Astrocyte (in vitro differentiated cells and primary cell): ENCODE measurements around the gene CARS2.

ENCODE experiments used
- CTCF ChIP-seq: IDR thresholded peaks from 2 replicates; pipeline ENCODE4 v1.5.1; 2011; ENCODE audit warnings: low read depth, mild to moderate bottlenecking, inconsistent platforms, low read length, moderate library complexity; ENCODE audit not compliant: insufficient read depth
- EZH2 ChIP-seq: IDR thresholded peaks from 2 replicates; pipeline ENCODE4 v1.6.1; 2012; ENCODE audit warnings: mild to moderate bottlenecking, low read length, inconsistent platforms; ENCODE audit not compliant: insufficient read depth

DNA sequence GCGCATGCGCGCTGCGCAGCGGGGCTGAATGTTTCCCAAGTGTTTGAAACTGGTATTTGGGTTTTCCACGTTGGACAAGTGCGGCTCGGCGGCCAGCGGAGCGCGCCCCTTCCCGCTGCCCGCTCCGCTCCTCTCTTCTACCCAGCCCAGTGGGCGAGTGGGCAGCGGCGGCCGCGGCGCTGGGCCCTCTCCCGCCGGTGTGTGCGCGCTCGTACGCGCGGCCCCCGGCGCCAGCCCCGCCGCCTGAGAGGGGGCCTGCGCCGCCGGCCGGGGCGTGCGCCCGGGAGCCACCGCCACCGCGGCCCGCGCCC is 7.7 kb upstream of the CARS2 start, which contains the start of gene ING1:
- TF ChIP-seq CTCF (no peak), EZH2 (no peak)
